ENCODE measurements around the gene GDPD4.

The GDPD4 gene

DNA sequence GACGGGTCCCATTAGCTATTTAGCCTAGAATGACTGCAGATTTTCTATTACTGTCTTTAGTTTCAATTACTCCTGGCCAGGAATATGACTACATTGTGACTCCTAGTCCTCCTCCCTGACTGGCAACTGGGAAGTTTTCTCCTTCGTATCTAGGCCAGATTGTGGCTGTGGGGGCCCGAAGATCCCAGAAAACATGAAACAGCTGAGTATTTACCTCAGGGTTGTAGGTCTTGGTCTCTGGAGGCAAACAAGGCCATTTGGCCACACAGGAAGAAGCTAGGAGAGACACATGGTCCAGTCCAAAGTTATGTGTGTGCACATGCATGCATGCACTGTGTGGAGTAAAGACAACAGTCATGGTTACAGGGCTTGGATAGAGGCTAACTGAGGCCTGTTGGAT, 10.2 kb upstream of the GDPD4 start:
- no peaks in the 10 kb centered on the region for H3K36me3 ChIP-seq (ENCODE audit: control insufficient read depth in 2 of 2, insufficient read depth in 1 of 2, low read length in 2 of 2)
- H3K4me1 ChIP-seq (ENCODE audit: control insufficient read depth, insufficient read depth, low read length) = no peaks in the 10 kb centered on the region
- TF ChIP-seq, protein P1, sequence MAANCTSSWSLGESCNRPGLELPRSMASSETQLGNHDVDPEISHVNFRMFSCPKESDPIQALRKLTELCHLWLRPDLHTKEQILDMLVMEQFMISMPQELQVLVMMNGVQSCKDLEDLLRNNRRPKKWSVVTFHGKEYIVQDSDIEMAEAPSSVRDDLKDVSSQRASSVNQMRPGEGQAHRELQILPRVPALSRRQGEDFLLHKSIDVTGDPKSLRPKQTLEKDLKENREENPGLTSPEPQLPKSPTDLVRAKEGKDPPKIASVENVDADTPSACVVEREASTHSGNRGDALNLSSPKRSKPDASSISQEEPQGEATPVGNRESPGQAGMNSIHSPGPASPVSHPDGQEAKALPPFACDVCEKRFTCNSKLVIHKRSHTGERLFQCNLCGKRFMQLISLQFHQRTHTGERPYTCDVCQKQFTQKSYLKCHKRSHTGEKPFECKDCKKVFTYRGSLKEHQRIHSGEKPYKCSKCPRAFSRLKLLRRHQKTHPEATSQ (tag by site-specific recombination; IDR thresholded peaks at IDR 0.05) = no peak
- TF ChIP-seq ZBTB48 (tag by site-specific recombination; IDR thresholded peaks at IDR 0.05) (no peak), OSR2 (tag by site-specific recombination; IDR thresholded peaks at IDR 0.05) (no peak)
- TF ChIP-seq, protein P2, sequence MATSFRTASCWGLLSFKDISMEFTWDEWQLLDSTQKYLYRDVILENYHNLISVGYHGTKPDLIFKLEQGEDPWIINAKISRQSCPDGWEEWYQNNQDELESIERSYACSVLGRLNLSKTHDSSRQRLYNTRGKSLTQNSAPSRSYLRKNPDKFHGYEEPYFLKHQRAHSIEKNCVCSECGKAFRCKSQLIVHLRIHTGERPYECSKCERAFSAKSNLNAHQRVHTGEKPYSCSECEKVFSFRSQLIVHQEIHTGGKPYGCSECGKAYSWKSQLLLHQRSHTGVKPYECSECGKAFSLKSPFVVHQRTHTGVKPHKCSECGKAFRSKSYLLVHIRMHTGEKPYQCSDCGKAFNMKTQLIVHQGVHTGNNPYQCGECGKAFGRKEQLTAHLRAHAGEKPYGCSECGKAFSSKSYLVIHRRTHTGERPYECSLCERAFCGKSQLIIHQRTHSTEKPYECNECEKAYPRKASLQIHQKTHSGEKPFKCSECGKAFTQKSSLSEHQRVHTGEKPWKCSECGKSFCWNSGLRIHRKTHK (tag by site-specific recombination; IDR thresholded peaks at IDR 0.05) = no peak
- CTCF ChIA-PET = no interaction called here
- POLR2A ChIA-PET = no interaction called here
- no peak overlapping the region for H3K27ac ChIP-seq (ENCODE audit: extremely low read depth, low read depth, low read length)
- no peak overlapping the region for H3K4me3 ChIP-seq (ENCODE audit: low read depth, low read length)
- H3K9me3 ChIP-seq (ENCODE audit: control insufficient read depth, insufficient read depth, low read depth, low read length) = no peaks in the 10 kb centered on the region

DNA sequence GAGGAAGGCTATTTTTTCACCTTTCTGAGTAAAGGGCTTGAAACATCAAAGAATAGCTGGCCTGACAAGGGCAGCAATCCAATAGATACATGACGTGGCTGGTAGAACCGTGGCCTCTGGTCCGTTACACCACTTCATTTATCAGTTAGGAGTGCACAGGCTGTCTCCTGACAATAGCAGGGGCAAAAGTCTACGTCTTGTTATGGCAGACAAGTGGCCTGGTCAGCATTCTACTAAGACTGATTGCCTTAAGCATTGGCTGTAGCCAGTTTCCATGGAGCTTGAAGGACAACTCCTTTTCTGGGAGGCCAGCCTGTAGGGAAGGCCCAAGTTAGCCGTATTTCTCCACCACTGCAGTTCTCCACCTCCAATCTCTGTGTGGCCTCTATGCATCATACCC, 9.2 kb upstream of the GDPD4 start:
- POLR2A ChIA-PET = interaction anchor here (0.6 kb wide), 1 partner anchor 808 kb away, joined by 4 read pairs; no protein-coding TSS in a partner anchor
- Histone ChIP-seq H3K9me3 (ENCODE audit: control insufficient read depth, insufficient read depth, low read depth, low read length) (no peaks in the 10 kb centered on the region), H3K27ac (ENCODE audit: extremely low read depth, low read depth, low read length) (no peak overlapping the region), H3K4me1 (ENCODE audit: control insufficient read depth, insufficient read depth, low read length) (no peaks in the 10 kb centered on the region), H3K36me3 (ENCODE audit: control insufficient read depth in 2 of 2, insufficient read depth in 1 of 2, low read length in 2 of 2) (no peaks in the 10 kb centered on the region), H3K4me3 (ENCODE audit: low read depth, low read length) (no peak overlapping the region)
- no peak for TF ChIP-seq SETDB1 (IDR thresholded peaks at IDR 0.05; ENCODE audit: insufficient read length, low read length)
- CTCF ChIA-PET = no interaction called here

DNA sequence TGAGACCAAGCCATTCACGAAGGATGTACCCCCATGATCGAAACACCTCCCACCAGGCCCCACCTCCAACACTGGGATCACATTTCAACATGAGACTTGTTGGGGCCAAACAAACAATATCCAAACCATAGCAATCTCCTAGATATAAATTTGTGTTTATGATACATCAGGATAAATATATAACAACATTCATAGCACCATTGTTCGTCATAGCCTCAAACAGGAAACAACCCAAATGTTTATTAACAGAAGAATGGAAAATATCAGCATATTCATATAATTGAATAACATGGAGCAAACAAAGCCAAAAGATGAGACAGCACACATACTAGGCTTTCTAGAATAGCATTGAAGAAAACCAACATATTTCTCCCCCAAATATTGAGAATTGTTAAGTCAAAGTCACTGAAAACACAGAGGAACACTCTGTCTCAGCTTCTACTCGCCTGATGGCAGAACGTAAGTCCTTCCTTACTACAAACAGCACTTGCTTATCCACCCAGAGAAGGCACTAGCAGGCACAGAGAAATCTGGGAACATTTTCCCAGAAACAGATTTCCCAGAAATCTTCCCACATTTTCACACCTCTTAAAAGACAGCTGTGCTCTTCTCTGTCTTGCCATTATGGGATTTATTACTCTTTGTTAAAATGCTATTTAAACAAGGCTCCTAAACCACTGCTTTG, 8.1 kb upstream of the GDPD4 start:
- ChIA-PET POLR2A (no interaction called here), CTCF (interaction anchor here (0.5 kb wide), 1 partner anchor 310 kb away, joined by 3 read pairs; no protein-coding TSS in a partner anchor)

DNA sequence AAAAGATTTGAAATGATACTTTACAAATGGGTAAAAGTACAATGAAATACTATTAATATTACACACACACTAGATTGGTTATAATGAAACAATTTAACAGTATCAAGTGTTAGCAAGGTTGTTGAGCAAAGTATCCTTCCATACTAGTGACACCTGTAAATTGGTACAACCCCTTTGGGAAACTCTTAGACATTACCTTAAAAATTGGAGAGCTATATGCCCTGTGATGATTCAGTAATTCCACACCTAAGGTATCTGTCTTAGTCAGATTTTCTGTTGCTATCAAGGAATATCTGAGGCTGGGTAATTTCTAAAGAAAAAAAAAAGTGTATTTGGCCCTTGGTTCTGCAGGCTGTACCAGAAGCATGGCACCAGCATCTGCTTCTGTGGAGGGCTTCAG, 7.4 kb upstream of the GDPD4 start:
- Histone ChIP-seq H3K4me1 (ENCODE audit: control insufficient read depth, insufficient read depth, low read length) (no peaks in the 10 kb centered on the region), H3K27ac (ENCODE audit: extremely low read depth, low read depth, low read length) (no peak overlapping the region), H3K4me3 (ENCODE audit: low read depth, low read length) (no peak overlapping the region), H3K9me3 (ENCODE audit: control insufficient read depth, insufficient read depth, low read depth, low read length) (no peaks in the 10 kb centered on the region), H3K36me3 (ENCODE audit: control insufficient read depth in 2 of 2, insufficient read depth in 1 of 2, low read length in 2 of 2) (no peaks in the 10 kb centered on the region)
- ChIA-PET CTCF (interaction anchor here (0.5 kb wide), 1 partner anchor 311 kb away, joined by 3 read pairs; no protein-coding TSS in a partner anchor), POLR2A (no interaction called here)
- TF ChIP-seq ZNF391 (tag by site-specific recombination; IDR thresholded peaks at IDR 0.05; ENCODE audit: borderline replicate concordance, low read depth) (no peak), MEIS1 (CRISPR knock-in tag; IDR thresholded peaks at IDR 0.05; ENCODE audit: borderline replicate concordance) (no peak), ZNF335 (tag by site-specific recombination; conservative IDR thresholded peaks at IDR 0.05) (no peak), KLF8 (tag by site-specific recombination; IDR thresholded peaks at IDR 0.05) (no peak), ZBTB1 (tag by site-specific recombination; IDR thresholded peaks at IDR 0.05) (no peak), KLF1 (tag by site-specific recombination; IDR thresholded peaks at IDR 0.05) (no peak), BCL11B (tag by site-specific recombination; IDR thresholded peaks at IDR 0.05; ENCODE audit: low read depth) (no peak)
- TF ChIP-seq, protein P3, sequence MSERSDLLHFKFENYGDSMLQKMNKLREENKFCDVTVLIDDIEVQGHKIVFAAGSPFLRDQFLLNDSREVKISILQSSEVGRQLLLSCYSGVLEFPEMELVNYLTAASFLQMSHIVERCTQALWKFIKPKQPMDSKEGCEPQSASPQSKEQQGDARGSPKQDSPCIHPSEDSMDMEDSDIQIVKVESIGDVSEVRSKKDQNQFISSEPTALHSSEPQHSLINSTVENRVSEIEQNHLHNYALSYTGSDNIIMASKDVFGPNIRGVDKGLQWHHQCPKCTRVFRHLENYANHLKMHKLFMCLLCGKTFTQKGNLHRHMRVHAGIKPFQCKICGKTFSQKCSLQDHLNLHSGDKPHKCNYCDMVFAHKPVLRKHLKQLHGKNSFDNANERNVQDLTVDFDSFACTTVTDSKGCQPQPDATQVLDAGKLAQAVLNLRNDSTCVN (tag by site-specific recombination; optimal IDR thresholded peaks at IDR 0.05) = no peak
- TF ChIP-seq, protein P4, sequence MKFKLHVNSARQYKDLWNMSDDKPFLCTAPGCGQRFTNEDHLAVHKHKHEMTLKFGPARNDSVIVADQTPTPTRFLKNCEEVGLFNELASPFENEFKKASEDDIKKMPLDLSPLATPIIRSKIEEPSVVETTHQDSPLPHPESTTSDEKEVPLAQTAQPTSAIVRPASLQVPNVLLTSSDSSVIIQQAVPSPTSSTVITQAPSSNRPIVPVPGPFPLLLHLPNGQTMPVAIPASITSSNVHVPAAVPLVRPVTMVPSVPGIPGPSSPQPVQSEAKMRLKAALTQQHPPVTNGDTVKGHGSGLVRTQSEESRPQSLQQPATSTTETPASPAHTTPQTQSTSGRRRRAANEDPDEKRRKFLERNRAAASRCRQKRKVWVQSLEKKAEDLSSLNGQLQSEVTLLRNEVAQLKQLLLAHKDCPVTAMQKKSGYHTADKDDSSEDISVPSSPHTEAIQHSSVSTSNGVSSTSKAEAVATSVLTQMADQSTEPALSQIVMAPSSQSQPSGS (tag by site-specific recombination; IDR thresholded peaks at IDR 0.05; ENCODE audit: low read depth) = no peak
- TF ChIP-seq, protein P5, sequence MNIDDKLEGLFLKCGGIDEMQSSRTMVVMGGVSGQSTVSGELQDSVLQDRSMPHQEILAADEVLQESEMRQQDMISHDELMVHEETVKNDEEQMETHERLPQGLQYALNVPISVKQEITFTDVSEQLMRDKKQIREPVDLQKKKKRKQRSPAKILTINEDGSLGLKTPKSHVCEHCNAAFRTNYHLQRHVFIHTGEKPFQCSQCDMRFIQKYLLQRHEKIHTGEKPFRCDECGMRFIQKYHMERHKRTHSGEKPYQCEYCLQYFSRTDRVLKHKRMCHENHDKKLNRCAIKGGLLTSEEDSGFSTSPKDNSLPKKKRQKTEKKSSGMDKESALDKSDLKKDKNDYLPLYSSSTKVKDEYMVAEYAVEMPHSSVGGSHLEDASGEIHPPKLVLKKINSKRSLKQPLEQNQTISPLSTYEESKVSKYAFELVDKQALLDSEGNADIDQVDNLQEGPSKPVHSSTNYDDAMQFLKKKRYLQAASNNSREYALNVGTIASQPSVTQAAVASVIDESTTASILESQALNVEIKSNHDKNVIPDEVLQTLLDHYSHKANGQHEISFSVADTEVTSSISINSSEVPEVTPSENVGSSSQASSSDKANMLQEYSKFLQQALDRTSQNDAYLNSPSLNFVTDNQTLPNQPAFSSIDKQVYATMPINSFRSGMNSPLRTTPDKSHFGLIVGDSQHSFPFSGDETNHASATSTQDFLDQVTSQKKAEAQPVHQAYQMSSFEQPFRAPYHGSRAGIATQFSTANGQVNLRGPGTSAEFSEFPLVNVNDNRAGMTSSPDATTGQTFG (tag by site-specific recombination; IDR thresholded peaks at IDR 0.05; ENCODE audit: borderline replicate concordance) = no peak

More for the DNA sequence above, 8.1 kb upstream of the GDPD4 start:
- H3K27ac ChIP-seq (ENCODE audit: extremely low read depth, low read depth, low read length) = no peak overlapping the region
- TF ChIP-seq ZNF140 (tag by site-specific recombination; IDR thresholded peaks at IDR 0.05) = no peak
- no peak for TF ChIP-seq ZBTB1 (tag by site-specific recombination; IDR thresholded peaks at IDR 0.05)
- TF ChIP-seq, protein P4 (tag by site-specific recombination; IDR thresholded peaks at IDR 0.05; ENCODE audit: low read depth) = no peak
- no peak for TF ChIP-seq ZNF311 (tag by site-specific recombination; IDR thresholded peaks at IDR 0.05; ENCODE audit: borderline replicate concordance)
- H3K9me3 ChIP-seq (ENCODE audit: control insufficient read depth, insufficient read depth, low read depth, low read length) = no peaks in the 10 kb centered on the region
- H3K4me1 ChIP-seq (ENCODE audit: control insufficient read depth, insufficient read depth, low read length) = no peaks in the 10 kb centered on the region
- H3K4me3 ChIP-seq (ENCODE audit: low read depth, low read length) = no peak overlapping the region
- no peaks in the 10 kb centered on the region for H3K36me3 ChIP-seq (ENCODE audit: control insufficient read depth in 2 of 2, insufficient read depth in 1 of 2, low read length in 2 of 2)

Data from HEK293 (cell line).